ENCODE results near the gene ATP1A1. TPM values are rescaled to one million over a fixed set of nuclear protein-coding genes. Genes with fewer than 3 reads are reported as not detected.

ATP1A1 gene
- total and polyA plus RNA-seq, 4 experiments from 2014 or later: 46.5 to 256 (median 163) TPM

DNA sequence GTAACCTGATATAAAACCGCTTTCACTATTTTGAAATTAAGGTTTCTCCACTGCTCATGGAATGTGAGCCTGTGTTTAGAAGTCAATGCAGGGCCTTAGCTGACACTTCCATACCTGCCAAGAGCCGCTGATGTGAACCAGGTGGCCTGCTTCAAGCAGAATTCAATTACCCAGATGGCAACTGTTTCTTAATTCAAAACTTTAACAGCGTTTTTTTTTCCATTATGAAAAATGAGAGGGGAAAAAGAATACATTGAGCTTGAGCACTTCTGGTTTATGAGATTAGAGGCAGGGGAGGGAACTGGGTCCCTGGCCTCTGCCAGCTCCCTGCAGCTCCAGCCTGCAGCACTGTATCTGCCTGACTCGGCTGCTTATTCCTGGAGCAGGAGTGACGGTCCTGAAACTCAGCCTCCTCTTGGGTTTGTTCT, 7.7 kb upstream of the ATP1A1 start:
- Mint-ChIP-seq H3K4me3 (no peak overlapping the region), H3K27ac (no peak overlapping the region), H3K4me1 (peaks cover 8 to 20% (median 15%) of the 10 kb centered on the region in 4 donors), H3K36me3 (no peaks in the 10 kb centered on the region), H3K9me3 (no peaks in the 10 kb centered on the region), H3K27me3 (peaks cover 0 to 1% of the 10 kb centered on the region in 2 donors)
- CTCF ChIA-PET (ENCODE audit: partially characterized antibody): interaction anchor here (1.8 to 5.1 kb wide), 3 partner anchors 10 to 226 kb away, joined by 6 to 40 read pairs (median 13); no protein-coding TSS in a partner anchor
- Histone ChIP-seq H3K4me3 (ENCODE audit: low read length in 2 of 2) (no peak overlapping the region), H3K9me3 (ENCODE audit: control insufficient read depth in 1 of 2, low read length in 2 of 2) (no peaks in the 10 kb centered on the region), H3K36me3 (ENCODE audit: insufficient read depth, low read length) (no peaks in the 10 kb centered on the region), H3K27ac (ENCODE audit: low read depth, low read length) (no peak overlapping the region), H3K27me3 (ENCODE audit: insufficient read depth, low read length) (no peaks in the 10 kb centered on the region), H3K4me1 (ENCODE audit: insufficient read depth, low read length) (peaks cover 15% of the 10 kb centered on the region)
- intact Hi-C loops (cut with micrococcal nuclease): no loop called here
- POLR2A ChIA-PET (ENCODE audit: partially characterized antibody): interaction anchor here (1.3 to 2.0 kb wide), 2 partner anchors 11 to 23 kb away, joined by 3 to 11 read pairs; no protein-coding TSS in a partner anchor
- no peak for DNase-seq

- Histone ChIP-seq H3K4me1 (ENCODE audit: insufficient read depth, low read length) (peaks cover 15% of the 10 kb centered on the region), H3K4me3 (ENCODE audit: low read length in 2 of 2) (no peak overlapping the region), H3K36me3 (ENCODE audit: insufficient read depth, low read length) (no peaks in the 10 kb centered on the region), H3K9me3 (ENCODE audit: control insufficient read depth in 1 of 2, low read length in 2 of 2) (no peaks in the 10 kb centered on the region), H3K27ac (ENCODE audit: low read depth, low read length) (no peak overlapping the region), H3K27me3 (ENCODE audit: insufficient read depth, low read length) (no peaks in the 10 kb centered on the region)
- intact Hi-C loops (cut with micrococcal nuclease): no loop called here
- peak overlapping the region in 1 of 7 donors; percentile 60 for H3K27ac Mint-ChIP-seq
- H3K9me3 Mint-ChIP-seq: no peaks in the 10 kb centered on the region
- peaks cover 0 to 1% of the 10 kb centered on the region in 2 donors for H3K27me3 Mint-ChIP-seq
- DNase-seq: no peak
- no peak overlapping the region for H3K4me3 Mint-ChIP-seq
- no peaks in the 10 kb centered on the region for H3K36me3 Mint-ChIP-seq
- peaks cover 7 to 19% (median 14%) of the 10 kb centered on the region in 4 donors for H3K4me1 Mint-ChIP-seq
- ChIA-PET CTCF (ENCODE audit: partially characterized antibody) (interaction anchor here (0.8 to 5.1 kb wide), 3 partner anchors 10 to 197 kb away, joined by 3 to 40 read pairs (median 13); no protein-coding TSS in a partner anchor), POLR2A (ENCODE audit: partially characterized antibody) (interaction anchor here (1.3 to 2.0 kb wide), 2 partner anchors 10 to 22 kb away, joined by 3 to 11 read pairs; no protein-coding TSS in a partner anchor)
Observed at GRCh38 chr1:116365857-116366256, 7.2 kb upstream of the ATP1A1 start.

DNA sequence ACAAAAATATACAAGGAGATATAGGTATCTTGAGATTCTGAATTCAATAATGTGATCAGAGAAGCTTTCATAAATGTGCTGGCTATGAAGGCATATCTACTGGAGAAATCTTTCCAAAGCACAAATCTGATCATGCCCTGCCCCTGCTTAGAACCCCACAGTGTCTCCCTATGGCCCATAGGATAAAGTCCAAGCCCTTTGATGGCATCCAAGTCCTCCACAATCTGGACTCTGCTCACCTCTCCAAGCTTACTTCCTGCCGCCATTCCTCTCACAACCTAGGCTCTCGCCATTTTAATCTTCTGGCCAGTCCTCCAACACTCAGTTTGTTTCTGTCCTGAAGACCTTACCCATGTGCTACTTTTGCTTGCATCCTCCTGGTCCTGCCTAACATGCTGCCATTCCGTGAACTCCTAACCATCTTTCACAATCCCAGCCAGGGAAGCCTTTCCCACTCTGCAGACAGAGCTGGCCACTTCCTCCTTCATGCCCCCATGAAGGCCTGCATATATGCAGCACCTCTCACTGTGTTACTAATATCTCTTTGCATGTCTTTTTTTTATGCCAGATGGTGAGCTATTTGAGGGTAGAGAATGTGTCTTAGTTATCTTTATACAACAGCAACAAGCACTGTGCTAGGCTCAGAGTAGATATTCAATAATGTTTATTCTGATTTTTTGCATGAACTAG, 5.6 kb upstream of the ATP1A1 start:
- no peak overlapping the region for H3K4me3 ChIP-seq (ENCODE audit: low read length in 2 of 2)
- no peak for DNase-seq
- H3K36me3 ChIP-seq (ENCODE audit: insufficient read depth, low read length): no peaks in the 10 kb centered on the region
- peaks cover 19% of the 10 kb centered on the region for H3K4me1 ChIP-seq (ENCODE audit: insufficient read depth, low read length)
- intact Hi-C loops (cut with micrococcal nuclease): no loop called here
- H3K27me3 ChIP-seq (ENCODE audit: insufficient read depth, low read length): no peaks in the 10 kb centered on the region
- H3K9me3 ChIP-seq (ENCODE audit: control insufficient read depth in 1 of 2, low read length in 2 of 2): no peaks in the 10 kb centered on the region
- H3K27ac ChIP-seq (ENCODE audit: low read depth, low read length): no peak overlapping the region
- Mint-ChIP-seq H3K27ac (peak overlapping the region in 3 of 7 donors; percentile 10 to 73 (median 23)), H3K4me3 (peak overlapping the region in 1 of 8 donors; percentile 24), H3K27me3 (peaks cover 0 to 1% of the 10 kb centered on the region in 2 donors), H3K4me1 (peaks cover 7 to 26% (median 14%) of the 10 kb centered on the region in 4 donors), H3K36me3 (no peaks in the 10 kb centered on the region), H3K9me3 (no peaks in the 10 kb centered on the region)
- CTCF ChIA-PET (ENCODE audit: partially characterized antibody): interaction anchor here (0.6 to 5.1 kb wide), 7 partner anchors 8 to 131 kb away, joined by 3 to 40 read pairs (median 4); no protein-coding TSS in a partner anchor
- POLR2A ChIA-PET (ENCODE audit: partially characterized antibody): interaction anchor here (0.7 to 2.3 kb wide), 5 partner anchors 9 to 178 kb away, joined by 3 to 11 read pairs (median 3); no protein-coding TSS in a partner anchor

GRCh38 chr1:116368241-116368640, 4.8 kb upstream of the ATP1A1 start:
- POLR2A ChIA-PET (ENCODE audit: partially characterized antibody): interaction anchor here (1.0 to 2.3 kb wide), 3 partner anchors 9 to 50 kb away, joined by 3 to 10 read pairs (median 3); no protein-coding TSS in a partner anchor
- CTCF ChIA-PET (ENCODE audit: partially characterized antibody): interaction anchor here (0.7 to 5.1 kb wide), 7 partner anchors 8 to 117 kb away, joined by 3 to 40 read pairs (median 5); no protein-coding TSS in a partner anchor
- Histone ChIP-seq H3K9me3 (ENCODE audit: control insufficient read depth in 1 of 2, low read length in 2 of 2) (no peaks in the 10 kb centered on the region), H3K27me3 (ENCODE audit: insufficient read depth, low read length) (no peaks in the 10 kb centered on the region), H3K36me3 (ENCODE audit: insufficient read depth, low read length) (no peaks in the 10 kb centered on the region), H3K27ac (ENCODE audit: low read depth, low read length) (no peak overlapping the region), H3K4me3 (ENCODE audit: low read length in 2 of 2) (no peak overlapping the region), H3K4me1 (ENCODE audit: insufficient read depth, low read length) (peaks cover 20% of the 10 kb centered on the region)
- Mint-ChIP-seq H3K36me3 (peaks cover 0 to 2% of the 10 kb centered on the region in 2 donors), H3K4me1 (peaks cover 7 to 26% (median 14%) of the 10 kb centered on the region in 4 donors), H3K9me3 (no peaks in the 10 kb centered on the region), H3K27ac (peak overlapping the region in 4 of 7 donors; percentile 4 to 73 (median 42)), H3K27me3 (peaks cover 1% of the 10 kb centered on the region in 2 donors), H3K4me3 (peak overlapping the region in 5 of 8 donors; percentile 0 to 55 (median 16))
- DNase-seq: no peak
- intact Hi-C loops (cut with micrococcal nuclease): no loop called here

- H3K36me3 ChIP-seq (ENCODE audit: insufficient read depth, low read length): no peaks in the 10 kb centered on the region
- no peaks in the 10 kb centered on the region for H3K9me3 ChIP-seq (ENCODE audit: control insufficient read depth in 1 of 2, low read length in 2 of 2)
- Mint-ChIP-seq H3K27ac (peak overlapping the region in 2 of 7 donors; percentile 13 to 59), H3K36me3 (peaks cover 0 to 10% of the 10 kb centered on the region in 2 donors), H3K27me3 (peaks cover 1% of the 10 kb centered on the region in 2 donors), H3K4me3 (no peak overlapping the region), H3K9me3 (no peaks in the 10 kb centered on the region), H3K4me1 (peaks cover 14 to 38% (median 21%) of the 10 kb centered on the region in 4 donors)
- no peak overlapping the region for H3K4me3 ChIP-seq (ENCODE audit: low read length in 2 of 2)
- H3K4me1 ChIP-seq (ENCODE audit: insufficient read depth, low read length): peaks cover 29% of the 10 kb centered on the region
- DNase-seq: no peak
- POLR2A ChIA-PET (ENCODE audit: partially characterized antibody): interaction anchor here (0.6 to 3.0 kb wide), 2 partner anchors 45 to 146 kb away, joined by 3 to 11 read pairs; no protein-coding TSS in a partner anchor
- H3K27ac ChIP-seq (ENCODE audit: low read depth, low read length): no peak overlapping the region
- no peaks in the 10 kb centered on the region for H3K27me3 ChIP-seq (ENCODE audit: insufficient read depth, low read length)
- CTCF ChIA-PET (ENCODE audit: partially characterized antibody): interaction anchor here (0.6 to 1.4 kb wide), 5 partner anchors 25 to 231 kb away, joined by 3 to 6 read pairs (median 3); no protein-coding TSS in a partner anchor
- intact Hi-C loops (cut with micrococcal nuclease): loop anchor here (10.0 kb wide), 1 partner anchor 395 kb away; no protein-coding TSS in a partner anchor
Observed at GRCh38 chr1:116370181-116370580, 2.9 kb upstream of the ATP1A1 start.

- no peaks in the 10 kb centered on the region for H3K9me3 ChIP-seq (ENCODE audit: control insufficient read depth in 1 of 2, low read length in 2 of 2)
- intact Hi-C loops (cut with micrococcal nuclease): loop anchor here (2.0 to 10.0 kb wide), 3 partner anchors 15 to 393 kb away; no protein-coding TSS in a partner anchor
- DNase-seq: no peak
- H3K4me1 ChIP-seq (ENCODE audit: insufficient read depth, low read length): peaks cover 45% of the 10 kb centered on the region
- no peaks in the 10 kb centered on the region for H3K27me3 ChIP-seq (ENCODE audit: insufficient read depth, low read length)
- H3K4me3 ChIP-seq (ENCODE audit: low read length in 2 of 2): no peak overlapping the region
- Mint-ChIP-seq H3K9me3 (no peaks in the 10 kb centered on the region), H3K27me3 (peaks cover 1% of the 10 kb centered on the region in 2 donors), H3K36me3 (peaks cover 0 to 20% of the 10 kb centered on the region in 2 donors), H3K27ac (peak overlapping the region; percentile 79 to 94 (median 92)), H3K4me1 (peaks cover 23 to 53% (median 35%) of the 10 kb centered on the region in 4 donors), H3K4me3 (peak overlapping the region; percentile 74 to 99 (median 85))
- ChIA-PET POLR2A (ENCODE audit: partially characterized antibody) (interaction anchor here (1.8 to 6.4 kb wide), 5 partner anchors 12 to 47 kb away, joined by 4 to 90 read pairs (median 9); no protein-coding TSS in a partner anchor), CTCF (ENCODE audit: partially characterized antibody) (interaction anchor here (0.7 to 1.5 kb wide), 2 partner anchors 47 to 203 kb away, joined by 3 to 5 read pairs; no protein-coding TSS in a partner anchor)
- H3K27ac ChIP-seq (ENCODE audit: low read depth, low read length): no peak overlapping the region
- no peaks in the 10 kb centered on the region for H3K36me3 ChIP-seq (ENCODE audit: insufficient read depth, low read length)
Observed at GRCh38 chr1:116371752-116372151, 1.3 kb upstream of the ATP1A1 start.

Measured in CD4-positive, alpha-beta memory T cell (primary cell).